ENCODE measurements around the gene MYH9.
"Not testable (repeated sequence)": the region's sequence is repeated elsewhere in the genome, so short reads cannot be mapped to it uniquely, and the experiment has no call there.

The MYH9 gene

DNA sequence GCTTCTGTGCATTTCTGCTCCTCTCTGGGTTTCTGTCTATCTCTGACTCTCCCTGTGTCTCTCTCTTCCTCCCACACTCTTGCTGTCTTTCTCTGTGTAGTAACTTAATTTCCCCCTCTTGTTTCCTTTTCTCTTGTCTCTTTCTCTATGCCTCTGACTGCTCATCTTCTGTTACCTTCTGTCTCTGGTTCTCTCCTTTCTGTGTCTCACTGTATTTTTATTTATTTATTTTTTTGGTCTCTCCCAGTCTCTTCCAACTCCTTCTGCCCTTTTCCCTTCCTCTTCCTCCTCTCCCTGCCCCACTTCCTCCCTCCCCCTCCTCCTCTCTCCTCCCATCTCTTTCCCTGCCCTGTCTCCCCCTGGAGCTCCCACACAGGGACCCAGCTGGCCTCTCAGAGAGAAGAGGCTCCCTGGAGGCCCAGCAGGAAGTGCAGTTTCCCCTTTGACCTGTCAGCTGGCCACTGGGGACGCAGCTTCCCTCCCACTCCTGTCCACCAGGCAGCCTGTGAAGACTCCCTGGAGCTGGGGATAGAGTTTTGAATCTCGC is 38.3 kb upstream of the MYH9 start:
- Histone ChIP-seq H3K36me3 (no peaks in the 10 kb centered on the region), H3K4me2 (peak overlapping the region; percentile 54 to 95 (median 85)), H3K4me3 (peak overlapping the region in 5 of 10 experiments; percentile 4 to 26 (median 5); a peak in 4 of 20 replicates), H3K9ac (peak overlapping the region; percentile 57 to 83 (median 73); a peak in 20 of 22 replicates), H3K27me3 (no peaks in the 10 kb centered on the region), H4K20me1 (no peaks in the 10 kb centered on the region), H3K9me3 (replicated peaks in 1 of 11) (no peaks in the 10 kb centered on the region), H3K27ac (peak overlapping the region; percentile 57 to 95 (median 84); a peak in 21 of 22 replicates), H3K4me1 (peaks cover 52 to 75% (median 67%) of the 10 kb centered on the region in 10 experiments)
- no peak for TF ChIP-seq Cebpa-rat (IDR thresholded peaks at IDR 0.05)

DNA sequence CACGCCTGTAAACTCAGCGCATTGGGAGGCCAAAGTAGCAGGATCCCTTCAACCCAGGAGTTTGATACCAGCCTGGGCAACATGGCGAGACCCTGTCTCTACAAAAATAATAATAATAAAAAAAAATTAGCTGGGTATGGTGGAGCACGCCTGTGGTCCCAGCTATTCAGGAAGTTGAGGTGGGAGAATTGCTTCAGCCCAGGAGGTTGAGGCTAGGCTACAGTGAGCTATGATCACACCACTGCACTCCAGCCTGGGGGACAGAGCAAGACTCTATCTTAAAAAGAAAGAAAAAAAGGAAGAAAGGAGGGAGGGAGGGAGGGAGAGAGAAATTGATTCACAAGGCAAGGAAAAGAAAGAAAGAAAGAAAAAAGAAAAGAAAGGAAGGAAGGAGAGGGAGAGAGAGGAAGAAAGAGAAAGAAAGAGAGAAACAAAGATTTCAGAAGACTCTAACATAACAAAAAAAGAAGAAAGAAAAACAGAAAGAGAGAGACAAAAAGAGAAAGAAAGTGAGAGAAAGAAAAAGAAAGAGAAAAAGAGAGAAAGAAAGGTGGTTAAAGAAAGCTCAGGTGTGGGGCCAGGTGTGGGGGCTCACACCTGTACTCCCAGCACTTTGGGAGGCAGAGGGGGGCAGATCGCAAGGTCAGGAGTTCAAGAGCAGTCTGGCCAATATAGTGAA is 37.3 kb upstream of the MYH9 start:
- Histone ChIP-seq H3K9me3 (replicated peaks in 1 of 11) (no peaks in the 10 kb centered on the region), H4K20me1 (no peaks in the 10 kb centered on the region), H3K27ac (peak overlapping the region in 10 of 11 experiments; percentile 74 to 95 (median 84); a peak in 20 of 22 replicates), H3K4me3 (0 out of 20 replicates have a peak overlapping the region, but pooled peaks of 1 of the 10 experiments have one; percentile 1), H3K9ac (peak overlapping the region in 10 of 11 experiments; percentile 13 to 83 (median 75); a peak in 16 of 22 replicates), H3K27me3 (no peaks in the 10 kb centered on the region), H3K36me3 (no peaks in the 10 kb centered on the region), H3K4me2 (peak overlapping the region; percentile 78 to 95 (median 85)), H3K4me1 (peaks cover 59 to 80% (median 76%) of the 10 kb centered on the region in 10 experiments)
- no peak; a peak in 1 of 22 replicates for TF ChIP-seq Cebpa-rat (IDR thresholded peaks at IDR 0.05)

DNA sequence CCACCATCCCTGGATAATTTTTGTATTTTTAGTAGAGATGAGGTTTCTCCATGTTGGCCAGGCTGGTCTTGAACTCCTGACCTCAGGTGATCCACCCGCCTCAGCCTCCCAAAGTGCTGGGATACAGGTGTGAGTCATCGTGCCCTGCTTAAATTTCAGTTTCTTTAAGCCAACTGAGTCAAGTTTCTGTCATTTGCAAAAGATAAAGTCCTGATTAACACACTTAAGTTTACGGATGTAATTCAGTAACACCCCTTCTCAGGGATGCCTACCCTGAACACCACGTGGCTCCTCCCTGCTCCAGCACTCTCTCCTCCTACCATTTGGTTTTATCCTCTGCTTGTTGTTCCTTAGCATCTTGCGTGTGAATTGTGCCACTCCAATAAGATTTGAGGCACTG is 36.7 kb upstream of the MYH9 start:
- H3K4me2 ChIP-seq, result peak overlapping the region; percentile 79 to 94 (median 85); a peak in 21 of 22 replicates
- not testable (repeated sequence) for H3K4me3 ChIP-seq; H3K36me3 ChIP-seq; H3K9me3 ChIP-seq (replicated peaks in 1 of 11); H3K27me3 ChIP-seq; H4K20me1 ChIP-seq
- H3K27ac ChIP-seq, result peak overlapping the region in 9 of 11 experiments; percentile 66 to 95 (median 85); a peak in 17 of 22 replicates
- peaks cover 64 to 86% (median 82%) of the 10 kb centered on the region in 10 experiments for H3K4me1 ChIP-seq
- H3K9ac ChIP-seq, result peak overlapping the region in 8 of 11 experiments; percentile 21 to 83 (median 61); a peak in 10 of 22 replicates

DNA sequence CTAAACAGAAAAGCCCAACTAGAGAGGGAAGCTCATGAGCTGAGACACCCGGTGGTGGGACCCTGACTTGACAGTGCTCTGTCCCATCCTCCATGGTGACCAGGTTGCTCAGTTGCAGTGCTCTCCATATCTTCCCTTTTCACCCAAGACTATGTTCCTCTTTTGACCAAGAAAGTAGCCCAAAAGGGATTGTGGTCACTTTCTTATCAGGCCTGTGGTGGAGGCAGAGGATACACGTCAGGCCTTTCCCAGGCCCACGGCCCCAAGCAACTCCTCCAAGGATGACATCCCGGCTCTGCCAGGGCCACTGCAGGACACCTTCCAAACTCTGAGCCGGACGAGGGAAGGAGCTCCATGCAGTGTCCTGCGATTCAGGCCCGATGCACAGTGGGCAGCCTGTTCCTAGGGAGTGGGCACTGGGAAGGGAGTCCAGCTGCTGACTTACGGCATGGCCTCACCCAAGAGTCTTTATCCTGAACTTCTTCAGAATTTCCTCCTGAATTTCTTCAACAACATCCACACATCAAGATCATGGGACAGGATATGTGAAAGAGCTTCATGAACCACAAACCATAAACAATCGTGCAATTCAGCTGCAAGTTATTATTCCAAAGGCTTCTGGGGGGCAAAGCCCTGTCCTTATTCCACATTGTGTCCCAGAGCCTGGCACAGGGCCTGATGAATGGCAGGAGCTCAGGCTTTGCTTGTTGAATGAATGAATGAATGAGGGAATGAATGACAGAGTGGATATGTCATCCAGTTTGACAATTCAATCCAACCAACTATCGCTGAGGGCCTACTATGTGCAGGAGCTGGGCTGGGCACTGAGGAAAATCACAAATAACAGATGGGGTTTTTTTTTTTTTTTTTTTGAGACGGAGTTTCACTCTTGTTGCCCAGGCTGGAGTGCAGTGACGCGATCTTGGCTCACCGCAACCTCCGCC is 36.0 kb upstream of the MYH9 start:
- H3K9ac ChIP-seq, result peak overlapping the region in 9 of 11 experiments; percentile 19 to 78 (median 58); a peak in 14 of 22 replicates
- peak overlapping the region; percentile 79 to 94 (median 85) for H3K4me2 ChIP-seq
- no peak overlapping the region; a peak in 1 of 20 replicates for H3K4me3 ChIP-seq
- H3K27ac ChIP-seq, result peak overlapping the region in 10 of 11 experiments; percentile 22 to 95 (median 84); a peak in 19 of 22 replicates
- no peaks in the 10 kb centered on the region for H3K9me3 ChIP-seq (replicated peaks in 1 of 11)
- no peaks in the 10 kb centered on the region for H4K20me1 ChIP-seq
- no peaks in the 10 kb centered on the region for H3K36me3 ChIP-seq
- no peak for TF ChIP-seq Cebpa-rat (IDR thresholded peaks at IDR 0.05)
- H3K4me1 ChIP-seq, result peaks cover 72 to 93% (median 89%) of the 10 kb centered on the region in 10 experiments
- no peaks in the 10 kb centered on the region for H3K27me3 ChIP-seq

DNA sequence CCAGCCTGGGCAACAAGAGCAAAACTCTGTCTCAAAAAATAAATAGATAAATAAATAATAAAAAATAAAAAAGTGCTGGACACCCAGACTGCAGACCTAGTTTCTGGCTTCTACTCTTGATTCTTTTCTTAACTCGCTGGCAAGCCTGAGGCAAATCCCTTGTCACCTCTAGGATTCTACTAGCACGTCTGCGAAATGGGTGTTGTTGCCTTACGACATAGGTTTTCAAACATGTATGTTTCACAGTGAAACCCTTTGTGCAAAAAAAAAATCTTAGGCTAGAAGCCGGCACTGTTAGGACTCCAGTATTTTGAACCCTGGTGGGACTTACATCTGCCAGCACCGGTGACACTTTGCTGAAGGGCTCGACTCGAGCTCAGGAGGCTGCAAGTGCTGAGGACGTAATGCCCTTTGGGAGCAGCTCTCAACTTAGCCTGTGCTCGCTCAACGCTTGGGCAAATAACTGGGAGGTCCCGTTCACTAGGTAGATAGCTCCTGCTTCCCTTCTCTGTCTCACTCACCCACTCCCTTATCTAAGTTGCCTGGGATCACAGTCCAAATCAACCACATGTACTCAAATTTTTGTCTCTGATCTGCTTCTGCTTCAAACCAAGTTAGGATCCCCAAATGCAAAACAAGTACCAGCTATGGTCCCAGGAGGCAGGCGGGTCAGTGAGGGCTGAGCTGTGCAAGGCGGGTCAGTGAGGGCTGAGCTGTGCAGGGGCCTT is 34.7 kb upstream of the MYH9 start:
- Histone ChIP-seq H3K27ac (peak overlapping the region in 9 of 11 experiments; percentile 66 to 95 (median 85); a peak in 16 of 22 replicates), H4K20me1 (no peaks in the 10 kb centered on the region), H3K4me3 (no peak overlapping the region), H3K27me3 (no peaks in the 10 kb centered on the region), H3K36me3 (no peaks in the 10 kb centered on the region), H3K4me2 (peak overlapping the region; percentile 79 to 94 (median 85); a peak in 21 of 22 replicates), H3K4me1 (peaks cover 78 to 100% (median 95%) of the 10 kb centered on the region in 10 experiments), H3K9ac (peak overlapping the region in 9 of 11 experiments; percentile 10 to 67 (median 59); a peak in 16 of 22 replicates), H3K9me3 (replicated peaks in 1 of 11) (no peaks in the 10 kb centered on the region)
- no peak for TF ChIP-seq Cebpa-rat (IDR thresholded peaks at IDR 0.05)

DNA sequence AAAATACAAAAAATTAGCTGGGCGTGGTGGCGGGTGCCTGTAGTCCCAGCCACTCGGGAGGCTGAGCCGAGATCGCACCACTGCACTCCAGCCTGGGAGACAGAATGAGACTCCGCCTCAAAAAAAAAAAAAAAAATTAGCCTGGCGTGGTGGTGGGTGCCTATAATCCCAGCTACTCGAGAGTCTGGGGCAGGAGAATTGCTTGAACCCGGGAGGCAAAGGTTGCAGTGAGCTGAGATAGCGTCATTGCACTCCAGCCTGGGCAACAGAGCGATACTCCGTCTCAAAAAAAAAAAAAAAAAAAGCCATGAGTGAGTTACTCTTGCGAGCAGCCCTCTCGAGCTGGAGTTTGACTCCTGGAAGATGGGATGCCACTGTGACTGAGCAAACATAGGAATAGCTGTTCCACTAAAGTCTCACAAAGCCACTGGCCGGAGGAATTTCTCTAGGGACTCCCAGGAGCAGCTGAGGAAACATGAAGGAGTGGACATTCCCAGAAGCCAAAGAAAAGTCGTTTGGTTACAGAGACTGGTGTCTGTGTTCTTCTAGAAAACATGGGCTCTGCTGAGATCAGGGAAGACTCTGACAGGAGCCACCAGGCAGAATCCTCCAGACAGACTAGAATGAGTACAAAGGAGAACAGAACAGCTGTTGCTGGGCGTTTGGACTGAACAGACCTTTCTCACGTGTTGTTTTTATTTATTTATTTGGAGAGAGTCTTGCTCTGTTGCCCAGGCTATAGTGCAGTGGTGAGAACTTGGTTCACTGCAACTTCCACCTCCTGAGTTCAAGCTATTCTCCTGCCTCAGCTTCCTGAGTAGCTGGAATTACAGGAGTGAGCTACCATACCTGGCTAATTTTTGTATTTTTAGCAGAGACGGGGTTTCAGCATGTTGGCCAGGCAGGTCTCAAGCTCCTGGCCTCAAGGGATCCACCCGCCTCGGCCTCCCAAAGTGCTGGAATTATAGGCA is 32.4 kb upstream of the MYH9 start:
- no peaks in the 10 kb centered on the region for H3K9me3 ChIP-seq (replicated peaks in 1 of 11)
- no peaks in the 10 kb centered on the region for H3K36me3 ChIP-seq
- H3K4me1 ChIP-seq, result peaks cover 77 to 100% (median 95%) of the 10 kb centered on the region in 10 experiments
- H3K27me3 ChIP-seq, result no peaks in the 10 kb centered on the region
- peak overlapping the region in 10 of 11 experiments; percentile 40 to 82 (median 78); a peak in 17 of 22 replicates for H3K9ac ChIP-seq
- peak overlapping the region; percentile 61 to 97 (median 84) for H3K4me2 ChIP-seq
- peak overlapping the region in 3 of 10 experiments; percentile 25 to 46 (median 40); a peak in 2 of 20 replicates for H3K4me3 ChIP-seq
- H4K20me1 ChIP-seq, result no peaks in the 10 kb centered on the region
- no peak for TF ChIP-seq Cebpa-rat (IDR thresholded peaks at IDR 0.05)
- peak overlapping the region in 9 of 11 experiments; percentile 73 to 98 (median 89); a peak in 19 of 22 replicates for H3K27ac ChIP-seq

DNA sequence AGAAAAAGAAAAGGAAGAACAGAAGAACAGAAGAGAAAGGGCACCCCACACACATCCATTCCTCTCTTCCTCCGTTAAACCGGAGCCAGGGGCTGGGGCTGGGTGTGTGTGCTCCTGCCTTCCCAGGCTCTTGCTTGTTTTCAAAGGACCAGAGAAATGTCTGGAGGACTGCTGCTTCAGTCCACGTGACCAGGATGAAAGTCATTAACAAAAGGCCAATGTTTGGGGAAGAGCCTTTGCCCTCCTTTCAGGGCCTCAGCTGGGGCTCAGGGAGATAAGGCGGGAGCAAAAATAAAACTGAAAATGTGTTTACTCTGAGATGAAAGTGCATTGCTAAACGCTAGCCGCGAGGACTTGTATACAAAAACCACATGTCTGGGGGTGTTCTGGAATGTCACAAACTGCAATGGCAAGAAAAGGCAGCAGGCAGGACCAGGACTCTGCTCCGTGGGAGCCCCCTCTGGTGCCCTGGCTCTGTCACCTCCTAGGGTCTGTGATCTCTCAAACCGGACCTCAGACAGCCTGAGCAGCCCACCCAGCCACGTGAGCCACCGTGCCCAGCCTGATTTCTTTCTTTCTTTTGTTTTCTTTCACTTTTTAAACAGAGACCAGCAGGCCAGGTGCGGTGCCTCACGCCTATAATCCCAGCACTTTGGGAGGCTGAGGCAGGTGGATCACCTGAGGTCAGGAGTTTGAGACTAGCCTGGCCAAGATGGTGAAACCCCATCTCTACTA is 31.6 kb upstream of the MYH9 start:
- Histone ChIP-seq H4K20me1 (no peaks in the 10 kb centered on the region), H3K9me3 (replicated peaks in 1 of 11) (no peaks in the 10 kb centered on the region), H3K27me3 (no peaks in the 10 kb centered on the region), H3K4me2 (peak overlapping the region; percentile 61 to 97 (median 84)), H3K9ac (peak overlapping the region; percentile 40 to 82 (median 78); a peak in 21 of 22 replicates), H3K4me1 (peaks cover 69 to 100% (median 95%) of the 10 kb centered on the region in 10 experiments), H3K36me3 (no peaks in the 10 kb centered on the region), H3K27ac (peak overlapping the region in 10 of 11 experiments; percentile 38 to 98 (median 88); a peak in 20 of 22 replicates), H3K4me3 (peak overlapping the region in 8 of 10 experiments; percentile 6 to 46 (median 24); a peak in 6 of 20 replicates)
- TF ChIP-seq Cebpa-rat (IDR thresholded peaks at IDR 0.05), result peak in 7 of 11 experiments; percentile 14 to 86 (median 72); a peak in 11 of 22 replicates

Measured in BLaER1 treated with 17β-estradiol and CSF1 and Interleukin-3, amounts not matched to agents 10 nM and 100 nM (cell line).